Astrocyte (in vitro differentiated cells and primary cell): Measurements from ENCODE around the gene FASLG. TPM values are rescaled to one million over a fixed set of nuclear protein-coding genes. Genes with fewer than 3 reads are reported as not detected.

Source experiments
- DNase-seq: peaks from one replicate; pipeline ENCODE4 v3.0.0-alpha.2; 2010; ENCODE audit warnings: low read depth
- FAIRE-seq: peaks from 2 replicates; lab custom pipeline; 2011; peaks lifted over from hg19 to GRCh38; lab: Jason Lieb, UNC
- H2AFZ ChIP-seq: 2 replicates; pipeline ENCODE4 v1.6.0; 2012; ENCODE audit warnings: low read depth, low read length, inconsistent platforms
- H3K27ac ChIP-seq: 2 replicates; pipeline ENCODE4 v1.5.1; 2011; ENCODE audit warnings: low read depth, low read length, inconsistent platforms
- H3K27me3 ChIP-seq: 2 replicates; pipeline ENCODE4 v1.6.0; 2011; ENCODE audit warnings: low read length, inconsistent platforms; ENCODE audit not compliant: insufficient read depth
- H3K36me3 ChIP-seq: 2 replicates; pipeline ENCODE4 v1.5.1; 2011; ENCODE audit warnings: low read length, inconsistent platforms; ENCODE audit not compliant: insufficient read depth
- H3K4me1 ChIP-seq: 2 replicates; pipeline ENCODE4 v1.5.1; 2011; ENCODE audit warnings: low read length, inconsistent platforms; ENCODE audit not compliant: insufficient read depth
- H3K4me2 ChIP-seq: 2 replicates; pipeline ENCODE4 v1.6.0; 2012; ENCODE audit warnings: low read length, inconsistent platforms
- H3K4me3 ChIP-seq: 2 replicates; pipeline ENCODE4 v1.5.1; 2011; ENCODE audit warnings: low read depth, mild to moderate bottlenecking, low read length, inconsistent platforms; ENCODE audit not compliant: insufficient read depth
- H3K79me2 ChIP-seq: 2 replicates; pipeline ENCODE4 v1.6.0; 2012; ENCODE audit warnings: mild to moderate bottlenecking, low read length, inconsistent platforms; ENCODE audit not compliant: insufficient read depth
- H3K9ac ChIP-seq: 2 replicates; pipeline ENCODE4 v1.6.0; 2012; ENCODE audit warnings: mild to moderate bottlenecking, low read length, inconsistent platforms
- H3K9me3 ChIP-seq: 2 replicates; pipeline ENCODE4 v1.5.1; 2012; ENCODE audit warnings: low read depth, mild to moderate bottlenecking, low read length, inconsistent platforms; ENCODE audit not compliant: insufficient read depth
- H4K20me1 ChIP-seq: 2 replicates; pipeline ENCODE4 v1.6.0; 2012; ENCODE audit warnings: low read length, inconsistent platforms; ENCODE audit not compliant: insufficient read depth
- H3K27ac Mint-ChIP-seq: one replicate; pipeline ENCODE4 v1.8.0; 2021; ENCODE audit warnings: mild to moderate bottlenecking, mixed read lengths; ENCODE audit not compliant: unreplicated experiment
- H3K27me3 Mint-ChIP-seq: one replicate; pipeline ENCODE4 v1.8.0; 2021; ENCODE audit warnings: low read depth, mixed read lengths; ENCODE audit not compliant: unreplicated experiment
- H3K36me3 Mint-ChIP-seq: one replicate; pipeline ENCODE4 v1.8.0; 2021; ENCODE audit warnings: low read depth, mixed read lengths; ENCODE audit not compliant: unreplicated experiment
- H3K4me1 Mint-ChIP-seq: one replicate; pipeline ENCODE4 v1.8.0; 2021; ENCODE audit warnings: low read depth, mixed read lengths; ENCODE audit not compliant: unreplicated experiment
- H3K4me3 Mint-ChIP-seq: one replicate; pipeline ENCODE4 v1.8.0; 2021; ENCODE audit warnings: mild to moderate bottlenecking, moderate library complexity, mixed read lengths; ENCODE audit not compliant: unreplicated experiment
- H3K9me3 Mint-ChIP-seq: one replicate; pipeline ENCODE4 v1.8.0; 2021; ENCODE audit warnings: mild to moderate bottlenecking, mixed read lengths; ENCODE audit not compliant: unreplicated experiment
- CTCF ChIP-seq: IDR thresholded peaks from 2 replicates; pipeline ENCODE4 v1.5.1; 2011; ENCODE audit warnings: low read depth, mild to moderate bottlenecking, inconsistent platforms, low read length, moderate library complexity; ENCODE audit not compliant: insufficient read depth
- EZH2 ChIP-seq: IDR thresholded peaks from 2 replicates; pipeline ENCODE4 v1.6.1; 2012; ENCODE audit warnings: mild to moderate bottlenecking, low read length, inconsistent platforms; ENCODE audit not compliant: insufficient read depth
- total RNA-seq: library from RNA; stranded (reverse); gene quantifications from 2 replicates; pipeline ENCODE4 v1.2.1, GENCODE V29; 2021

The FASLG gene
- total RNA-seq, 1 donor from 2014 or later: not detected

GRCh38 chr1:172656576-172656975 is 2.3 kb upstream of the FASLG start:
- H3K4me3 ChIP-seq: no peak overlapping the region
- H3K27me3 ChIP-seq: no peaks in the 10 kb centered on the region
- H4K20me1 ChIP-seq: no peaks in the 10 kb centered on the region
- Mint-ChIP-seq H3K27me3 (no peaks in the 10 kb centered on the region), H3K4me1 (peaks cover 19% of the 10 kb centered on the region), H3K9me3 (no peaks in the 10 kb centered on the region), H3K27ac (no peak overlapping the region), H3K4me3 (no peak overlapping the region), H3K36me3 (no peaks in the 10 kb centered on the region)
- H3K4me2 ChIP-seq: no peak overlapping the region
- FAIRE-seq (no peak), DNase-seq (no peak)
- no peak overlapping the region for H3K9ac ChIP-seq
- no peaks in the 10 kb centered on the region for H3K79me2 ChIP-seq
- H3K9me3 ChIP-seq: no peaks in the 10 kb centered on the region
- TF ChIP-seq CTCF (no peak), EZH2 (no peak)
- no peak overlapping the region for H2AFZ ChIP-seq
- no peak overlapping the region for H3K27ac ChIP-seq
- H3K36me3 ChIP-seq: no peaks in the 10 kb centered on the region
- H3K4me1 ChIP-seq: peaks cover 8% of the 10 kb centered on the region

GRCh38 chr1:172657586-172657985 is 1.3 kb upstream of the FASLG start:
- Histone ChIP-seq H3K36me3 (no peaks in the 10 kb centered on the region), H3K9ac (no peak overlapping the region), H3K9me3 (no peaks in the 10 kb centered on the region), H3K79me2 (no peaks in the 10 kb centered on the region), H4K20me1 (no peaks in the 10 kb centered on the region), H3K27ac (no peak overlapping the region), H3K4me1 (peaks cover 9% of the 10 kb centered on the region), H2AFZ (no peak overlapping the region), H3K4me2 (no peak overlapping the region), H3K4me3 (no peak overlapping the region), H3K27me3 (no peaks in the 10 kb centered on the region)
- no peaks in the 10 kb centered on the region for H3K9me3 Mint-ChIP-seq
- DNase-seq (no peak), FAIRE-seq (no peak)
- H3K27me3 Mint-ChIP-seq: no peaks in the 10 kb centered on the region
- TF ChIP-seq CTCF (no peak), EZH2 (no peak)
- no peak overlapping the region for H3K4me3 Mint-ChIP-seq
- H3K27ac Mint-ChIP-seq: no peak overlapping the region
- H3K36me3 Mint-ChIP-seq: no peaks in the 10 kb centered on the region
- H3K4me1 Mint-ChIP-seq: peaks cover 19% of the 10 kb centered on the region

- no peaks in the 10 kb centered on the region for H3K36me3 Mint-ChIP-seq
- DNase-seq (no peak), FAIRE-seq (no peak)
- Histone ChIP-seq H3K9me3 (no peaks in the 10 kb centered on the region), H3K4me3 (no peak overlapping the region), H2AFZ (no peak overlapping the region), H3K27ac (no peak overlapping the region), H3K36me3 (no peaks in the 10 kb centered on the region), H3K4me2 (no peak overlapping the region), H4K20me1 (no peaks in the 10 kb centered on the region), H3K79me2 (no peaks in the 10 kb centered on the region), H3K27me3 (no peaks in the 10 kb centered on the region), H3K4me1 (peaks cover 11% of the 10 kb centered on the region), H3K9ac (no peak overlapping the region)
- H3K27me3 Mint-ChIP-seq: no peaks in the 10 kb centered on the region
- H3K9me3 Mint-ChIP-seq: peaks cover 3% of the 10 kb centered on the region
- peaks cover 4% of the 10 kb centered on the region for H3K4me1 Mint-ChIP-seq
- H3K27ac Mint-ChIP-seq: no peak overlapping the region
- H3K4me3 Mint-ChIP-seq: no peak overlapping the region
- TF ChIP-seq EZH2: no peak
Measured at GRCh38 chr1:172661107-172661506, 2.2 kb downstream of the FASLG start.
